Smooth muscle cell (in vitro differentiated cells): ENCODE results near the gene COL4A1. TPM values are rescaled to one million over a fixed set of nuclear protein-coding genes. Genes with fewer than 3 reads are reported as not detected.

Experiments used
- DNase-seq: peaks from one replicate; lab custom pipeline; 2025; ENCODE audit not compliant: unreplicated experiment; lab: John Stamatoyannopoulos, UW
- H2AFZ ChIP-seq: fragments of 200-600 bp; sonication (generic); 2 replicates; pipeline ENCODE4 v1.6.0; 2016; ENCODE audit warnings: antibody characterized with exemption, low read depth, mild to moderate bottlenecking
- H3F3A ChIP-seq: fragments of 200-600 bp; sonication (generic); 2 replicates; pipeline ENCODE4 v1.6.0; 2017; ENCODE audit warnings: antibody characterized with exemption, low read depth
- H3K27ac ChIP-seq: fragments of 200-600 bp; sonication (generic); 2 replicates; pipeline ENCODE4 v1.5.1; 2016; ENCODE audit warnings: low read depth, mild to moderate bottlenecking
- H3K27me3 ChIP-seq: fragments of 200-600 bp; sonication (generic); 2 replicates; pipeline ENCODE4 v1.6.1; 2016; ENCODE audit warnings: low read depth, mild to moderate bottlenecking
- H3K36me3 ChIP-seq: fragments of 200-600 bp; sonication (generic); 2 replicates; pipeline ENCODE4 v1.5.1; 2016; ENCODE audit warnings: low read depth
- H3K4me1 ChIP-seq: fragments of 200-600 bp; sonication (generic); 2 replicates; pipeline ENCODE4 v1.5.1; 2016; ENCODE audit warnings: low read depth
- H3K4me2 ChIP-seq: fragments of 200-600 bp; sonication (generic); 2 replicates; pipeline ENCODE4 v1.6.0; 2016; ENCODE audit warnings: mild to moderate bottlenecking
- H3K4me3 ChIP-seq: fragments of 200-600 bp; sonication (generic); 2 replicates; pipeline ENCODE4 v1.5.1; 2016; ENCODE audit warnings: mild to moderate bottlenecking
- H3K79me2 ChIP-seq: fragments of 200-600 bp; sonication (generic); 2 replicates; pipeline ENCODE4 v1.6.0; 2016; ENCODE audit warnings: low read depth, mild to moderate bottlenecking
- H3K9ac ChIP-seq: fragments of 200-600 bp; sonication (generic); 2 replicates; pipeline ENCODE4 v1.6.0; 2016; ENCODE audit warnings: low read depth
- H3K9me3 ChIP-seq: fragments of 200-600 bp; sonication (generic); replicated peaks from 2 replicates; pipeline ENCODE4 v1.5.1; 2016; ENCODE audit warnings: low read depth
- H4K20me1 ChIP-seq: fragments of 200-600 bp; sonication (generic); 2 replicates; pipeline ENCODE4 v1.6.0; 2016; ENCODE audit warnings: low read depth
- CTCF ChIP-seq: fragments of 200-600 bp; sonication (generic); IDR thresholded peaks from 2 replicates; pipeline ENCODE4 v1.5.1; 2017; ENCODE audit warnings: borderline replicate concordance, mild to moderate bottlenecking, antibody characterized with exemption; ENCODE audit not compliant: insufficient read depth, poor library complexity, severe bottlenecking
- WGBS: methylation state at CpG from one replicate; pipeline ENCODE4 v1.1.7; 2016; ENCODE audit warnings: low lambda C conversion rate; 5-methylcytosine and 5-hydroxymethylcytosine counted together
- polyA plus RNA-seq: library from polyadenylated mRNA; unstranded; fragments of >200 nt; fragmentation: Nextera tagmentation; extraction: Ambion mirVana; gene quantifications from 2 replicates; pipeline ENCODE4 v1.2.1, GENCODE V29; 2016
- total RNA-seq: library from RNA; depleted of rRNA; stranded (reverse); fragments of >200 nt; gene quantifications from 2 replicates; pipeline ENCODE4 v1.2.3, GENCODE V29; 2014

The COL4A1 gene
- total and polyA plus RNA-seq, 2 experiments from 2014 or later, result 2,409 to 4,372 TPM

GRCh38 chr13:110306340-110306959, 507 bp downstream of the COL4A1 start:
- WGBS, result 1% methylated on average over 51 of the region's 53 CpGs
- Histone ChIP-seq H3K4me2 (peak overlapping the region; percentile 97), H3K4me1 (peaks cover 55% of the 10 kb centered on the region), H3K27me3 (no peaks in the 10 kb centered on the region), H3K79me2 (peaks cover 98% of the 10 kb centered on the region), H2AFZ (no peak overlapping the region), H3F3A (peaks cover 71% of the 10 kb centered on the region), H3K9ac (peak overlapping the region; percentile 90), H3K27ac (peak overlapping the region; percentile 94), H3K9me3 (no peaks in the 10 kb centered on the region), H3K4me3 (peak overlapping the region; percentile 93), H3K36me3 (no peaks in the 10 kb centered on the region), H4K20me1 (peaks cover 98% of the 10 kb centered on the region)
- no peak for DNase-seq
- TF ChIP-seq CTCF, result no peak

GRCh38 chr13:110305949-110306339, 1.0 kb downstream of the COL4A1 start:
- peaks cover 60% of the 10 kb centered on the region for H3K4me1 ChIP-seq
- no peaks in the 10 kb centered on the region for H3K9me3 ChIP-seq
- 3% methylated on average over 6 of the region's 6 CpGs for WGBS
- peak overlapping the region; percentile 90 for H3K9ac ChIP-seq
- peak overlapping the region; percentile 97 for H3K4me2 ChIP-seq
- H3F3A ChIP-seq, result peaks cover 67% of the 10 kb centered on the region
- no peak for TF ChIP-seq CTCF
- peaks cover 98% of the 10 kb centered on the region for H3K79me2 ChIP-seq
- H3K4me3 ChIP-seq, result peak overlapping the region; percentile 93
- peaks cover 98% of the 10 kb centered on the region for H4K20me1 ChIP-seq
- H3K36me3 ChIP-seq, result no peaks in the 10 kb centered on the region
- no peak for DNase-seq
- peak overlapping the region; percentile 94 for H3K27ac ChIP-seq
- no peak overlapping the region for H2AFZ ChIP-seq
- no peaks in the 10 kb centered on the region for H3K27me3 ChIP-seq

GRCh38 chr13:110305544-110305943, 1.4 kb downstream of the COL4A1 start:
- TF ChIP-seq CTCF, result no peak
- Histone ChIP-seq H3K4me2 (peak overlapping the region; percentile 97), H2AFZ (no peak overlapping the region), H3K4me3 (peak overlapping the region; percentile 93), H3K79me2 (peaks cover 98% of the 10 kb centered on the region), H3K27ac (peak overlapping the region; percentile 94), H3K27me3 (no peaks in the 10 kb centered on the region), H3K4me1 (peaks cover 60% of the 10 kb centered on the region), H4K20me1 (peaks cover 98% of the 10 kb centered on the region), H3K36me3 (no peaks in the 10 kb centered on the region), H3F3A (peaks cover 66% of the 10 kb centered on the region), H3K9me3 (no peaks in the 10 kb centered on the region), H3K9ac (peak overlapping the region; percentile 90)
- DNase-seq, result no peak
- 22% methylated on average over 2 of the region's 2 CpGs for WGBS

GRCh38 chr13:110305001-110305400, 2.0 kb downstream of the COL4A1 start:
- Histone ChIP-seq H3K4me1 (peaks cover 60% of the 10 kb centered on the region), H3K9me3 (no peaks in the 10 kb centered on the region), H3K79me2 (peaks cover 98% of the 10 kb centered on the region), H2AFZ (no peak overlapping the region), H3K4me2 (peak overlapping the region; percentile 97), H4K20me1 (peaks cover 98% of the 10 kb centered on the region), H3K9ac (peak overlapping the region; percentile 90), H3K27ac (peak overlapping the region; percentile 94), H3F3A (peaks cover 66% of the 10 kb centered on the region), H3K4me3 (peak overlapping the region; percentile 93), H3K27me3 (no peaks in the 10 kb centered on the region), H3K36me3 (no peaks in the 10 kb centered on the region)
- no peak for DNase-seq
- WGBS, result 25% methylated on average over 4 of the region's 4 CpGs
- TF ChIP-seq CTCF, result no peak
